Renal cortex interstitium (tissue), 11 donors: Measurements from ENCODE around the gene DDX10. TPM values are rescaled to one million over a fixed set of nuclear protein-coding genes. Genes with fewer than 3 reads are reported as not detected.
"Not testable (repeated sequence)": the region's sequence is repeated elsewhere in the genome, so short reads cannot be mapped to it uniquely, and the experiment has no call there.

Experiments used
- DNase-seq, 11 donors: peaks; one replicate each; pipeline ENCODE4 v3.0.0-alpha.2; 2013; ENCODE audit warnings: low read depth in 9 of 11, low spot score in 4 of 11; ENCODE audit errors: extremely low read depth in 1 of 11
- polyA plus RNA-seq, 3 donors: library from polyadenylated mRNA; unstranded; fragments of 120-200 nt; gene quantifications; one replicate each; pipeline ENCODE4 v1.2.1, GENCODE V29; 2013; ENCODE audit not compliant: insufficient read length in 3 of 3

The DDX10 gene
- polyA plus RNA-seq, 3 donors, result 73.2 to 102 (median 85.4) TPM

- DNase-seq, result no peak
Observed at GRCh38 chr11:108743851-108744250, 79.0 kb downstream of the DDX10 start.

DNA sequence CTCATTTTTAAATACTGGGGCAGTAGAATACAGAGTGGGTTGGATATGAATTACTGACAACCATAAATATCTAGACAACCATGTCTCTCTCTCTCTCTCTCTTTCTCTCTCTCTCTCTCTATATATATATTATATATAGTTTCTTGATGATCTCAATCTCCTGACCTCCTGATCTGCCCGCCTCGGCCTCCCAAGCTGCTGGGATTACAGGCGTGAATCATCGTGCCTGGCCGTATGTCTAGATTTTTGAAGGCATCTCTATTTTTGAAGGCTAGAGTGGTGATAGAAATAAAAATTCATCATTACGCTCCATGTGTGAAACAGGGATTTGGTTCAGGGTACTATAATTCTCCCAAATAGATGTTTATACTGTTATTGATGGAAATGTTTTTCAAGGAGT is 84.1 kb downstream of the DDX10 start:
- no peak for DNase-seq

DNA sequence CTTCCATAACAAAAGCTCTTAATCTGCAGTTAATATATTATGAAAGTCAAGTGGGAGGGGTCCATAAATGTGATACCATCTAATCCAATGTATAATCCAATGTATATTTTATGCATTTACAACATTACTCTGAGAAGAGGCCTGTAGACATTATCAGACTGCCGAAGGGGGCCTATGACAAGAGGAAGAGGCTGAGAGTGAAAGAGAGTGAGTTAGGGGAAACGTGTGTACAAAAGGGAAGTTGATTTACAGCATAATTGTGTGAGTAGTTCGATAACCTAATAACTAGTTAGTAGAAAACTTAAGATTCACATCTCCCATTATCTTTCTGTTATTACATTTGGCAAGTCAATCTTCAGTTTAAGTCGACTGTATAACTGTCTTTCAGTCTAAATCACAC is 86.6 kb downstream of the DDX10 start:
- no peak for DNase-seq

DNA sequence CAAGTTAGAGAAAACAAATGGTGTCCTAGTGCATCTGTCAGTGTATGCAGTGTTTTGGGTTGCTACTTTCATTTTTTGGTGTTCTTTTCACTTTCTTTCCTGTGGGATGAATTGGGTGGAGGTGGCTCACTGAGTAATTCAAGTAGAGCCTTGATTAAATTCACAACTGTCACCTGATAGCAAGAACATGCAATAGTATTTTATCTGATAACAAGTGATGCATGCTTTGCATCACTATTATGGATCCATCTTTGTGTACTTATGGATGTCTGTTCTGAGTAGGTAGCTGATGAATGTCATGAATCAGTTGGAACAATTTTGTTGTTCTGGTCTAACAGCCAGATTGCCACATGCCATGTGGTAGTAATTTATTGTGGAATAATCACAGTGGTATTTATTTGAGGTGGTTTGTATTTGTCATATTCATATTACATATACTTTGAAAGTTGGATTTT is 87.5 kb downstream of the DDX10 start:
- DNase-seq, result no peak

- peak in 1 of 11 donors; percentile 22 for DNase-seq
Observed at GRCh38 chr11:108754901-108755625, 90.2 kb downstream of the DDX10 start.

- DNase-seq, result no peak
Observed at GRCh38 chr11:108757630-108758029, 92.8 kb downstream of the DDX10 start.

DNA sequence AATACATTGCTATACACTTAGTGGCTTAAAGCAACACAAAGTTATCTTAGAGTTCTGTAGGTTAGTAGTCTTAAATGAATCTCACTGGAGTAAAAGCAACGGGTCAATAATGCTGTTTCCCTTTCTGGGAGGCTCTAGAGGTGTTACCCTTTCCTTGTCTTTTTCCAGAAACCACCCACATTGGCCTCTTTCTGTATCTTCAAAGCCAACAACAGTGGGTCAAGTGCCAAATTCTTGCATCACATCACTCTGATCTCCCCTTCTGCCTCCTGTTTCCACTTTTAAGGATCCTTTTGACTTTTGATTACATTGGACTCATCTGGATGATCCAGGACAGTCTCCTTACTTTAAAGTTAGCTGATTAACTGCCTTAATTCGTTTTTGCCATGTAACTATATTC is 93.6 kb downstream of the DDX10 start:
- no peak for DNase-seq

DNA sequence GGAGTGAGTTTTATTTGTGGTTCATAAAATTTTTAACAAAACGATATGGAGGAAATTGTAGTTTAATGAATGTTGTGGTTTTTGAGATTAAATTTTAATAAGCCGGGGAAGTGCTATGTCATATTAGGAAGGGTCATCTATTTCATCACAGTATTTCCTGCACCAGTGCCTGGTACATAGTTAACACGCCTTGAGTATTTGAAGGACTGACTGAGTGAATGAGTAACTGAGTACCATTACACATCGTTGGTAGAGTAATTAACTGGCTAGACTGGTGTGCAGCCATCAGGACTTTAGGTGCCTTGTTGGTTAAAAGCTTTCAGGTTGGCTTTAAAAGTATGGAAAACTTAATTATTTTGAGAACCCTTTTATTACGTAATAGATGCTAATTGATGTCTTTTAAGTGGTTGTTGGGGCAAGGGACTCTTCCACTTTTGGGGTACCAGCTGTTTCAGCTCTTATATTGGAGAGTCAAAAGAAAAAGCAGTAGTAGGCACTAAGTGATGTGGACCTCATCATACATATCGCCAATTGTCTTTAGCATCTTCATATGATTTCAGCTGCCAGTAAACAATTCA is 101.8 kb downstream of the DDX10 start:
- no peak for DNase-seq

DNA sequence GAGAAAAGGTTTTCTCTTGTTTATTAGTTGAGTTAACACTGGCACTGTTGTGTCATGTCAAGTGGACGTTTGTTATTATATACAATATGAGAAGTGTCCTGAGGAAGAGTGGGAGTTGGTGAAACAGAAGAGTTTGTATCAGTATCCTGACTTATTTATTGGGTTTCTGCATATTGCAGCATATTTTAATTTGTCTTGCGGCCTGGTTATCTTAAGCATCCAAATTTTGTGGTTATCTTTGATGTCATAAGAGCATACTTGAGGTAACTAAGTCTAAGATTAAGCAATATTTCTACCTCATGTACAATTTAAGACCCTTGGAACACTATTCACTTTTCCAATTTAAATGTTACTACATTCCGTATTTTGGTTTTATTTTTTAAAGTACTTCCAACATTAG is 103.5 kb downstream of the DDX10 start:
- no peak for DNase-seq

DNA sequence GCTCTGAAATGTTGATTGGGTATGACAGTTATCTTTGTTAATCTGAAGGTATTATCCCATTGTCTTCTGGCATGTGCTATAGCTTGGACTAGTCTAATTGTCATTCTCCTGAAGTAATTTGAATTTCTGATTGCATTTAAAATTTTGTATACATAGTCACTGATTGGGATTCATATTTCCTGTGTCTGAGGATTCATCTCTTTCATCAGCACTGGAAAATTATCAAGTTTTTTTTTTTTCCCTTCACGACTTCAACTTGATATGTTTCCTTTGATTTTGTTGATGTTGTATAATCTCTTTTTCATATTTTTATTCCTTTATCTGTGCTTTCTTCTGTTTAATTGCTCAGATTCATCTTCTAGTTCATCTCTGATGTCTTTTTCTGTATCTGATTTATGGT is 104.1 kb downstream of the DDX10 start:
- no peak for DNase-seq

- no peak for DNase-seq
Observed at GRCh38 chr11:108774037-108774730, 109.3 kb downstream of the DDX10 start.

- DNase-seq, result no peak
Observed at GRCh38 chr11:108775324-108775723, 110.5 kb downstream of the DDX10 start.

DNA sequence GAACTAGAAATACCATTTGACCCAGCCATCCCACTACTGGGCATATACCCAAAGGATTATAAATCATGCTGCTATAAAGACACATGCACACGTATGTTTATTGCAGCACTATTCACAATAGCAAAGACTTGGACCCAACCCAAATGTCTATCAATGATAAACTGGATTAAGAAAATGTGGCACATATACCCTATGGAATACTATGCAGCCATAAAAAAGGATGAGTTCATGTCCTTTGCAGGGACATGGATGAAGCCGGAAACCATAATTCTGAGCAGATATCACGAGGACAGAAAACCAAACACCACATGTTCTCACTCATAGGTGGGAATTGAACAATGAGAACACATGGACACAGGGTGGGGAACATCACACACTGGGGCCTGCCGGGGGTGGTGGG is 114.3 kb downstream of the DDX10 start:
- DNase-seq, result not testable (repeated sequence)

DNA sequence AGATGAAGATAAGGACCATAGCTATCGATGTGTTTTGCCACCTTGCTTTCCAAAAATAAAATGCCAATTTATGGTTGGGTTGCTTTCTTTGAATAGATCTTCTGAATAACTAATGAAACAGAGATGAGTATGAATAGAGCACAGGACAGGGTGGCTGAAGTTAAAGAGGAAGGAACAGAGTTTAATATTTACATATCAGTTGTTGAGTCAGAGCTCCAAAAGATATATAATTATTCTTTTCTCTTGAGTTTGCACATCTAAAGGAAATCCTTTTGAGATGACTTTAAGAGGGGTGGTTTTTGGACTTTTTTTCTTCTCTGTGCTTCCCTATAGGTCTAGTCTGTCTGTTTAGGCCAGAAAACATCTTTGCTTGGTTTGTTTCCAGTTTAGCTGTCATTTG is 115.2 kb downstream of the DDX10 start:
- no peak for DNase-seq

DNA sequence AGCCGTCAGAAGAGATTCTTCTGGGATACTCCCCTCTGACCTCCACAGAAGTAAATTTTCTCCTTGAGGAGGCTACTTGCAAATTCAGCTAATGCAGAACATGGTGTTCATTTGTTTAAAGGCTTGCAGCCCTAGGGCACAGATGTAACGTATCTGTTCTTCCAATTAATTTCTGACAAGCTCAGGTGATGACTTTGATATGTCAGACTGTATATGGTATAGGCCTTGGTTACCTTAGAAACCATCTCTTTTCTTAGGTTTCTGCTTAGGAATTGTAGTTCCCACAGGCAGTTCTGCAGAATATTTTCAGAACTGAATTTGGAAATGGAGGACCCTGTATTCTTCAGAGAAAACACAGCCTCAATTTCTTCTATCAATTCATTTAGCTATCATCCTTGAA is 117.1 kb downstream of the DDX10 start:
- peak in 4 of 11 donors; percentile 4 to 25 (median 12) for DNase-seq

DNA sequence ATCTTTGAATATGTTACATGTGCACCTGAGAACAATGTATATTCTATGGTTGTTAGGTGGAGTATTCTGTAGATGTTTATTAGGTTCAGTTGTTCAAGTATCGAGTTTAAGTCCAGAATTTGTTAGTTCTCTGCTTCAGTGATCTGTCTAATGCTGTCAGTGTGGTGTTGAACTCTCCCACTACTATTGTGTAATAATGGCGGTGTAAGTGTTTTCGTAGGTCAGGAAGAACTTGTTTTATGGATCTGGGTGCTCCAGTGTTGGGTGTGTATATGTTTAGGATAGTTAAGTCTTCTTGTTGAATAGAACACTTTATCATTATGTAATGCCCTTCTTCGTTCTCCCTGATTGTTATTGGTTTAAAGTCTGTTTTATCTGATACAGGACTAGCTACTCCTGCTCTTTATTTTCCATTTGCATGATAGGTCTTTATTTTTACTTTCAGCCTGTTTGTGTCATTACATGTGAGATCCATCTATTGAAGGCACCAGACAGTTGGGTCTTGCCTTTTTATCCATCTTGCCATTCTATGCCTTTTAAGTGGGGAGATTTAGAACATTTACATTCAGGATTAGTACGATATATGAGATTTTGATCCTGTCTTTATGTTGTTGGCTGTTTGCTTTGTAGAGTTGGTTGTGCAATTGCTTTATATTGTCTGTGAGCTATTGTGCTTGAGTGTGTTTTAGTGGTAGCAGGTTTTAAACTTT is 121.6 kb downstream of the DDX10 start:
- DNase-seq, result no peak

- no peak for DNase-seq
Observed at GRCh38 chr11:108787105-108787504, 122.2 kb downstream of the DDX10 start.

DNA sequence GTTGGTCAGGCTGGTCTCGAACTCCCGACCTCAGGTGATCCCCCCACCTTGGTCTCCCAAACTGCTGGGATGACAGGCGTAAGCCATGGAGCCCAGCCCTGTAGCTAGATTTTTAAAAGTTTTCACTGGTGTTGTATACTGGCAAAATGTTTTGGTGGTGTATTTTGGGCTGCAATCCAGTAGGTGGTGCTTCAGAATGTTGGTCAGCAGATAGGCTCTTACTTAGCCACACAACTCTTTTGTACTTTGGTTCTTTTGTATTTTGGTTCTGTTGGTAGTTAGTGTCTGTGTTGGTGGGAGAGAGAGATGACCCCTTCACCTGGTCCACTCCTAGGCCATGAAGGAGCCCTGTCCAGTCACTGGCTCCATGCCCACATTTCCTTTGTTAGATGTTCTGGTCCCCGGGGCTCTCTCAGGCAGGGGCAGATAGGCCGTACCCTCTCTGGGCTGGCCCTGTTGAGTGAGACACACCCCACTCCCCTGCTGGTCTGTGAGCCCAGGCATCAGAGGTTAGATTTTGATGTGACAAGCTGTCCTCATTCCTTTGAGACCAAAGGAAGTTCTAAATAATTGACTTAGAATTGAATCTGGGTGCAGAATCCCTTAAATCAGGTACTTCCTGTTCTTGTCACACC is 123.8 kb downstream of the DDX10 start:
- peak in 3 of 11 donors; percentile 7 to 8 (median 7) for DNase-seq
